H1 (cell line): ENCODE measurements around the gene PDCD6IP. TPM values are rescaled to one million over a fixed set of nuclear protein-coding genes. Genes with fewer than 3 reads are reported as not detected.

Experiments used
- CTCF ChIA-PET: fragments of 300-600 bp; sonication (Branson Sonifier 250); formaldehyde crosslinking; loops from one replicate; lab custom pipeline; 2021; ENCODE audit not compliant: partially characterized antibody; lab: Charles Lee
- POLR2A ChIA-PET: fragments of 300-600 bp; sonication (Branson Sonifier 250); formaldehyde crosslinking; loops from one replicate; lab custom pipeline; 2021; ENCODE audit warnings: inconsistent platforms; ENCODE audit not compliant: partially characterized antibody; lab: Charles Lee
- DNase-seq, 2 experiments: peaks; one replicate each; pipeline versions ENCODE4 v3.0.0 to v3.0.0-alpha.2; 2010 to 2022; ENCODE audit warnings: low spot score in 2 of 2, low read depth in 1 of 2, mixed read lengths in 1 of 2
- FAIRE-seq: peaks from 2 replicates; lab custom pipeline; 2011; peaks lifted over from hg19 to GRCh38; lab: Jason Lieb, UNC
- H2AFZ ChIP-seq: 2 replicates; pipeline ENCODE4 v1.8.1; 2012; ENCODE audit warnings: low read length, inconsistent platforms
- H2AK5ac ChIP-seq: 2 replicates; pipeline ENCODE4 v1.6.1; 2013; ENCODE audit warnings: low read depth, low read length
- H2BK120ac ChIP-seq: replicated peaks from 2 replicates; pipeline ENCODE3; 2013; ENCODE audit warnings: low read depth, low read length, inconsistent platforms
- H2BK12ac ChIP-seq: 2 replicates; pipeline ENCODE4 v1.6.1; 2013; ENCODE audit warnings: low read depth, low read length
- H2BK15ac ChIP-seq: 2 replicates; pipeline ENCODE4 v1.6.1; 2013; ENCODE audit warnings: low read length
- H2BK20ac ChIP-seq: 2 replicates; pipeline ENCODE4 v1.6.1; 2013; ENCODE audit warnings: low read length
- H2BK5ac ChIP-seq: 2 replicates; pipeline ENCODE4 v1.6.1; 2013; ENCODE audit warnings: low read depth, low read length
- H3K14ac ChIP-seq: 2 replicates; pipeline ENCODE4 v1.6.1; 2013; ENCODE audit warnings: inconsistent platforms; ENCODE audit not compliant: insufficient read length
- H3K18ac ChIP-seq: 2 replicates; pipeline ENCODE4 v1.6.1; 2013; ENCODE audit warnings: low read length; ENCODE audit errors: extremely low read depth
- H3K23ac ChIP-seq: 2 replicates; pipeline ENCODE4 v1.6.1; 2013; ENCODE audit warnings: inconsistent platforms; ENCODE audit not compliant: insufficient read length
- H3K23me2 ChIP-seq: 2 replicates; pipeline ENCODE4 v1.6.1; 2013; ENCODE audit warnings: low read depth, low read length
- H3K27ac ChIP-seq: 2 replicates; pipeline ENCODE4 v1.6.1; 2011; ENCODE audit warnings: low read depth, low read length, inconsistent platforms
- H3K27me3 ChIP-seq, 4 experiments: replicated peaks in 1 of 4; 1 replicate in 1 of 4; 2 replicates in 3 of 4; pipeline versions ENCODE4 v1.6.1 to v1.8.1; 2011 to 2013; ENCODE audit warnings: low read length in 3 of 4, mild to moderate bottlenecking in 3 of 4, inconsistent platforms in 2 of 4, mixed read lengths in 2 of 4, moderate library complexity in 1 of 4; ENCODE audit not compliant: control insufficient read depth in 3 of 4, insufficient read depth in 3 of 4; ENCODE audit errors: extremely low read depth in 1 of 4
- H3K36me3 ChIP-seq, 4 experiments: 2 replicates each; pipeline versions ENCODE4 v1.6.1 to v1.8.1; 2011 to 2013; ENCODE audit warnings: mild to moderate bottlenecking in 4 of 4, low read length in 3 of 4, moderate library complexity in 2 of 4, control low read depth in 1 of 4, inconsistent platforms in 1 of 4; ENCODE audit not compliant: insufficient read depth in 4 of 4, control insufficient read depth in 2 of 4
- H3K4ac ChIP-seq: replicated peaks from 2 replicates; pipeline ENCODE3; 2013; ENCODE audit warnings: low read length, low read depth, mixed read lengths, inconsistent platforms; ENCODE audit not compliant: insufficient read length
- H3K4me1 ChIP-seq, 4 experiments: replicated peaks in 1 of 4; 1 replicate in 1 of 4; 2 replicates in 3 of 4; pipeline versions ENCODE4 v1.6.1 to v1.8.1; 2011 to 2013; ENCODE audit warnings: low read length in 3 of 4, inconsistent platforms in 2 of 4, mixed read lengths in 1 of 4; ENCODE audit not compliant: insufficient read depth in 4 of 4, control insufficient read depth in 3 of 4
- H3K4me2 ChIP-seq, 2 experiments: 2 replicates each; pipeline versions ENCODE4 v1.6.1 to v1.8.1; 2011 to 2013; ENCODE audit warnings: low read depth in 2 of 2, low read length in 2 of 2, control low read depth in 1 of 2, inconsistent platforms in 1 of 2, mild to moderate bottlenecking in 1 of 2; ENCODE audit not compliant: insufficient read depth in 1 of 2
- H3K4me3 ChIP-seq, 4 experiments: fragments of 200-600, 300-600 bp in 1 of 4; sonication (generic), shearing (Covaris generic), sonication (Bioruptor Twin) in 1 of 4; 2 replicates each; pipeline versions ENCODE4 v1.5.1 to v1.8.1; 2011 to 2016; ENCODE audit warnings: low read length in 4 of 4, low read depth in 3 of 4, control low read depth in 2 of 4, inconsistent platforms in 2 of 4, mild to moderate bottlenecking in 2 of 4, mixed read lengths in 1 of 4, moderate library complexity in 1 of 4; ENCODE audit not compliant: insufficient read depth in 2 of 4; ENCODE audit errors: extremely low read depth in 1 of 4
- H3K56ac ChIP-seq: replicated peaks from 2 replicates; pipeline ENCODE3; 2013; ENCODE audit warnings: low read depth, mild to moderate bottlenecking, mixed read lengths, low read length, inconsistent platforms; ENCODE audit not compliant: insufficient read length
- H3K79me1 ChIP-seq: 2 replicates; pipeline ENCODE4 v1.6.1; 2013; ENCODE audit warnings: low read depth, low read length, control low read depth
- H3K79me2 ChIP-seq, 2 experiments: 2 replicates each; pipeline versions ENCODE4 v1.6.1 to v1.8.1; 2012 to 2013; ENCODE audit warnings: low read length in 2 of 2, mild to moderate bottlenecking in 2 of 2, inconsistent platforms in 1 of 2; ENCODE audit not compliant: insufficient read depth in 2 of 2, control insufficient read depth in 1 of 2
- H3K9ac ChIP-seq, 4 experiments: replicated peaks in 1 of 4; 1 replicate in 1 of 4; 2 replicates in 3 of 4; pipeline versions ENCODE4 v1.6.1 to v1.8.1; 2011 to 2013; ENCODE audit warnings: low read depth in 3 of 4, low read length in 3 of 4, control low read depth in 2 of 4, mild to moderate bottlenecking in 2 of 4, moderate library complexity in 2 of 4, inconsistent platforms in 1 of 4; ENCODE audit errors: extremely low read depth in 1 of 4
- H3K9me3 ChIP-seq, 2 experiments: 2 replicates each; pipeline versions ENCODE4 v1.6.1 to v1.8.1; 2012 to 2013; ENCODE audit warnings: mild to moderate bottlenecking in 2 of 2, moderate library complexity in 2 of 2, control low read depth in 1 of 2, inconsistent platforms in 1 of 2, low read depth in 1 of 2, low read length in 1 of 2, mixed read lengths in 1 of 2; ENCODE audit not compliant: insufficient read depth in 2 of 2
- H4K20me1 ChIP-seq, 2 experiments: replicated peaks in 1 of 2; 2 replicates each; pipeline versions ENCODE3 to v1.8.1; 2011 to 2013; ENCODE audit warnings: inconsistent platforms in 2 of 2, low read length in 2 of 2, mild to moderate bottlenecking in 1 of 2; ENCODE audit not compliant: insufficient read depth in 2 of 2, control insufficient read depth in 1 of 2
- H4K5ac ChIP-seq: 2 replicates; pipeline ENCODE4 v1.6.1; 2013; ENCODE audit warnings: low read length, low read depth, mixed read lengths, inconsistent platforms; ENCODE audit not compliant: insufficient read length
- H4K8ac ChIP-seq: 2 replicates; pipeline ENCODE4 v1.8.0; 2013; ENCODE audit warnings: mild to moderate bottlenecking, moderate library complexity, low read length, inconsistent platforms; ENCODE audit not compliant: insufficient read depth; ENCODE audit errors: extremely low read depth
- H4K91ac ChIP-seq: replicated peaks from 2 replicates; pipeline ENCODE3; 2013; ENCODE audit warnings: low read length, mixed read lengths, inconsistent platforms; ENCODE audit not compliant: insufficient read length
- BCL11A ChIP-seq, 2 experiments: IDR thresholded peaks; one replicate each; pipeline ENCODE4 v1.6.1; 2011; ENCODE audit warnings: low read depth in 2 of 2, low read length in 2 of 2, mild to moderate bottlenecking in 2 of 2
- CEBPB ChIP-seq: IDR thresholded peaks from 2 replicates; pipeline ENCODE4 v1.6.1; 2012; ENCODE audit warnings: low read depth, low read length
- EP300 ChIP-seq, 2 experiments: IDR thresholded peaks; 1 replicate in 1 of 2; 2 replicates in 1 of 2; pipeline ENCODE4 v1.6.1; 2011 to 2012; ENCODE audit warnings: low read depth in 2 of 2, low read length in 2 of 2, mild to moderate bottlenecking in 2 of 2, borderline replicate concordance in 1 of 2, inconsistent platforms in 1 of 2, moderate library complexity in 1 of 2
- HDAC6 ChIP-seq: IDR thresholded peaks from one replicate; pipeline ENCODE4 v1.7.1; 2012; ENCODE audit warnings: low read depth, mild to moderate bottlenecking, inconsistent platforms, low read length, moderate library complexity
- POLR2AphosphoS5 ChIP-seq: IDR thresholded peaks from 2 replicates; pipeline ENCODE4 v1.6.1; 2011; ENCODE audit warnings: low read depth, low read length
- RFX5 ChIP-seq: IDR thresholded peaks from 2 replicates; pipeline ENCODE4 v1.6.1; 2011; ENCODE audit warnings: low read depth, low read length, improper control_type of control experiment, borderline replicate concordance
- SRF ChIP-seq: IDR thresholded peaks from 2 replicates; pipeline ENCODE4 v1.6.1; 2011; ENCODE audit warnings: mild to moderate bottlenecking, low read depth, low read length, moderate library complexity
- TAF7 ChIP-seq: optimal IDR thresholded peaks from 2 replicates; pipeline ENCODE3; 2011; ENCODE audit warnings: low read depth, mild to moderate bottlenecking, inconsistent platforms, low read length, moderate library complexity, borderline replicate concordance
- WGBS, 2 experiments: shearing (Covaris generic) in 1 of 2; methylation state at CpG; one replicate each; pipeline versions ENCODE4 v1.1.6 to v1.1.7; 2013 to 2015; ENCODE audit warnings: low lambda C conversion rate in 2 of 2, mixed read lengths in 2 of 2, inconsistent platforms in 1 of 2, low coverage in 1 of 2, missing lambda C conversion rate in 1 of 2; ENCODE audit not compliant: insufficient replicate concordance in 2 of 2, insufficient coverage in 1 of 2, insufficient read length in 1 of 2; ENCODE audit errors: extremely low coverage in 1 of 2, missing lambda C conversion rate in 1 of 2; 5-methylcytosine and 5-hydroxymethylcytosine counted together
- polyA plus RNA-seq, 7 experiments: library from polyadenylated mRNA; depleted of rRNA in 3 of 7; stranded (reverse) in 5 of 7; unstranded in 2 of 7; fragments of >200 nt in 5 of 7; fragments of 200-250 nt in 2 of 7; gene quantifications; 1 replicate in 5 of 7; 2 replicates in 1 of 7; 4 replicates in 1 of 7; pipeline versions ENCODE4 v1.2.1 to v1.2.3, GENCODE V29; 2011 to 2013; ENCODE audit warnings: missing spikeins in 2 of 7, mixed read lengths in 2 of 7
- total RNA-seq: library from RNA; stranded (reverse); fragmentation: NEBNext Ultra II Directional; extraction: Animal tissue kit (Norgen Biotek cat#: 25700); gene quantifications from 2 replicates; pipeline ENCODE4 v1.2.1, GENCODE V29; 2021
- TF ChIP-seq, protein P1 (sequence below): IDR thresholded peaks from 2 replicates; pipeline ENCODE4 v1.6.1; 2011; ENCODE audit warnings: low read depth, mild to moderate bottlenecking, low read length; ENCODE audit not compliant: insufficient read depth

Gene PDCD6IP
- total and polyA plus RNA-seq, 2 of the 8 experiments (the other 6 are each of a cell fraction or from before 2014, with no cell fraction given), result 61.7 to 155 TPM

DNA sequence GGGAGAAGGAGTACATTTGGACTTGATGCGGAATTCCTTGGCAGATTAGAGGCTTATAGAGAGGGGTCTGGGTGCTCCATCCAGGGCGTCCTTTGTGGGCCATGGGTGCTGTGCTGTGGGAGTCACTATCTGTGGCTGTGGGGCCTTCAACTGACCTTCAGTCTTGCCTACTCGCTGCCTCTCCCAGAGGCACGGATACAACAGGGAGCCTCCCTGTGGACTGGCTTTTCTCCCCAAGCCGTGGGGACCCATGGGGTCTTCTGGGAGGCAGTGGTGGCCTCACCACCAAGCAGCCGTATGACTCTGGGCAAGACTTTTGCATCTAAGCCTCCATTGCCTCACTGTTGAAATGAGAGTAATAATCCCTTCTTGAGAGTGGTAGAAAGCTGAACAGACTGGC is 83.9 kb downstream of the PDCD6IP start:
- Histone ChIP-seq H2AFZ (no peak overlapping the region), H3K4me1 (peaks cover 3 to 12% (median 6%) of the 10 kb centered on the region in 4 experiments; a peak in 5 of 7 replicates), H2BK120ac (no peak overlapping the region), H4K20me1 (no peaks in the 10 kb centered on the region), H3K27ac (no peak overlapping the region), H3K9ac (no peak overlapping the region), H3K23ac (no peak overlapping the region), H3K18ac (no peak overlapping the region), H3K79me2 (no peaks in the 10 kb centered on the region), H4K91ac (no peak overlapping the region), H2BK20ac (no peak overlapping the region), H3K4me3 (no peak overlapping the region), H2BK5ac (no peak overlapping the region), H3K36me3 (no peaks in the 10 kb centered on the region), H4K5ac (no peak overlapping the region), H2BK15ac (no peak overlapping the region), H3K56ac (no peak overlapping the region), H3K27me3 (no peaks in the 10 kb centered on the region), H4K8ac (no peak overlapping the region), H3K14ac (no peak overlapping the region), H2BK12ac (no peak overlapping the region), H3K79me1 (no peaks in the 10 kb centered on the region), H3K9me3 (no peaks in the 10 kb centered on the region), H3K23me2 (peaks cover 5% of the 10 kb centered on the region; the same call in 1 of the 2 replicates), H3K4me2 (no peak overlapping the region), H3K4ac (no peak overlapping the region), H2AK5ac (no peak overlapping the region)
- DNase-seq (no peak), FAIRE-seq (no peak)
- TF ChIP-seq TAF7 (no peak), EP300 (IDR thresholded peaks at IDR 0.05; ENCODE audit: borderline replicate concordance in 1 of 2, low read depth in 2 of 2, low read length in 2 of 2) (no peak), BCL11A (IDR thresholded peaks at IDR 0.05; ENCODE audit: low read depth in 2 of 2, low read length in 2 of 2) (no peak), SRF (no peak), POLR2AphosphoS5 (no peak), HDAC6 (no peak), CEBPB (no peak), RFX5 (no peak)
- TF ChIP-seq, protein P1, sequence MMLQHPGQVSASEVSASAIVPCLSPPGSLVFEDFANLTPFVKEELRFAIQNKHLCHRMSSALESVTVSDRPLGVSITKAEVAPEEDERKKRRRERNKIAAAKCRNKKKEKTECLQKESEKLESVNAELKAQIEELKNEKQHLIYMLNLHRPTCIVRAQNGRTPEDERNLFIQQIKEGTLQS, result no peak
- ChIA-PET POLR2A (no interaction called here), CTCF (interaction anchor here (0.5 to 5.1 kb wide), 24 partner anchors 8 to 1001 kb away, joined by 3 to 86 read pairs (median 6); no protein-coding TSS in a partner anchor)
- WGBS, 2 experiments, result 93% methylated on average over 6 of the region's 6 CpGs; no CpG with 5 or more reads in 1 of the 2 experiments
